MM.1S (cell line): ENCODE measurements around the gene PDF.
A peak's percentile ranks its signal among the peaks of the same experiment; 100 is the strongest.

ENCODE experiments used
- DNase-seq: peaks from one replicate; pipeline ENCODE4 v3.0.0-alpha.2; 2015
- H2AFZ ChIP-seq: fragments of 300-600 bp; sonication (generic); 2 replicates; pipeline ENCODE4 v1.6.0; 2016; ENCODE audit warnings: antibody characterized with exemption, low read length
- H3F3A ChIP-seq: fragments of 300-600 bp; sonication (generic); 2 replicates; pipeline ENCODE4 v1.6.1; 2016; ENCODE audit warnings: mild to moderate bottlenecking, antibody characterized with exemption, low read length, moderate library complexity, mixed read lengths; ENCODE audit not compliant: insufficient read depth
- H3K27ac ChIP-seq: fragments of 300-600 bp; sonication (generic); 2 replicates; pipeline ENCODE4 v1.5.1; 2016; ENCODE audit warnings: mild to moderate bottlenecking, low read length
- H3K27me3 ChIP-seq: fragments of 300-600 bp; sonication (generic); replicated peaks from 2 replicates; pipeline ENCODE4 v1.6.0; 2016; ENCODE audit warnings: low read length; ENCODE audit not compliant: insufficient read depth
- H3K36me3 ChIP-seq: fragments of 300-600 bp; sonication (generic); replicated peaks from 2 replicates; pipeline ENCODE4 v1.6.1; 2016; ENCODE audit warnings: mild to moderate bottlenecking, low read length, mixed read lengths; ENCODE audit not compliant: insufficient read depth
- H3K4me1 ChIP-seq: fragments of 300-600 bp; sonication (generic); 2 replicates; pipeline ENCODE4 v1.6.1; 2016; ENCODE audit warnings: low read length, mixed read lengths
- H3K4me2 ChIP-seq: fragments of 300-600 bp; sonication (generic); 2 replicates; pipeline ENCODE4 v1.6.0; 2016; ENCODE audit warnings: low read depth, low read length
- H3K4me3 ChIP-seq: fragments of 300-600 bp; sonication (generic); 2 replicates; pipeline ENCODE4 v1.5.1; 2016; ENCODE audit warnings: low read length, mixed read lengths
- H3K79me2 ChIP-seq: fragments of 300-600 bp; sonication (generic); 2 replicates; pipeline ENCODE4 v1.6.1; 2016; ENCODE audit warnings: mixed run types, low read length, mixed read lengths
- H3K9ac ChIP-seq: fragments of 300-600 bp; sonication (generic); 2 replicates; pipeline ENCODE4 v1.6.1; 2016; ENCODE audit warnings: low read length, mixed read lengths
- H3K9me2 ChIP-seq: fragments of 300-600 bp; sonication (generic); replicated peaks from 2 replicates; pipeline ENCODE4 v1.6.1; 2016; ENCODE audit warnings: mild to moderate bottlenecking, low read length, mixed read lengths; ENCODE audit not compliant: insufficient read depth
- H3K9me3 ChIP-seq: fragments of 300-600 bp; sonication (generic); replicated peaks from 2 replicates; pipeline ENCODE4 v1.6.1; 2016; ENCODE audit warnings: mild to moderate bottlenecking, low read length, mixed read lengths; ENCODE audit not compliant: insufficient read depth
- H4K20me1 ChIP-seq: fragments of 300-600 bp; sonication (generic); 2 replicates; pipeline ENCODE4 v1.6.1; 2016; ENCODE audit warnings: mild to moderate bottlenecking, low read length, moderate library complexity, mixed read lengths; ENCODE audit not compliant: insufficient read depth
- EZH2 ChIP-seq: fragments of 300-600 bp; sonication (generic); optimal IDR thresholded peaks from 2 replicates; pipeline ENCODE3; 2017; ENCODE audit warnings: low read depth, mild to moderate bottlenecking, antibody characterized with exemption, low read length, mixed read lengths
- EZH2phosphoT487 ChIP-seq: fragments of 300-600 bp; sonication (generic); IDR thresholded peaks from 2 replicates; pipeline ENCODE4 v1.6.1; 2018; ENCODE audit warnings: antibody characterized with exemption, low read length
- TF ChIP-seq, protein P1 (sequence below): fragments of 300-600 bp; sonication (generic); IDR thresholded peaks from 2 replicates; pipeline ENCODE4 v1.5.1; 2016; ENCODE audit warnings: antibody characterized with exemption, low read length, mixed read lengths

The PDF gene

DNA sequence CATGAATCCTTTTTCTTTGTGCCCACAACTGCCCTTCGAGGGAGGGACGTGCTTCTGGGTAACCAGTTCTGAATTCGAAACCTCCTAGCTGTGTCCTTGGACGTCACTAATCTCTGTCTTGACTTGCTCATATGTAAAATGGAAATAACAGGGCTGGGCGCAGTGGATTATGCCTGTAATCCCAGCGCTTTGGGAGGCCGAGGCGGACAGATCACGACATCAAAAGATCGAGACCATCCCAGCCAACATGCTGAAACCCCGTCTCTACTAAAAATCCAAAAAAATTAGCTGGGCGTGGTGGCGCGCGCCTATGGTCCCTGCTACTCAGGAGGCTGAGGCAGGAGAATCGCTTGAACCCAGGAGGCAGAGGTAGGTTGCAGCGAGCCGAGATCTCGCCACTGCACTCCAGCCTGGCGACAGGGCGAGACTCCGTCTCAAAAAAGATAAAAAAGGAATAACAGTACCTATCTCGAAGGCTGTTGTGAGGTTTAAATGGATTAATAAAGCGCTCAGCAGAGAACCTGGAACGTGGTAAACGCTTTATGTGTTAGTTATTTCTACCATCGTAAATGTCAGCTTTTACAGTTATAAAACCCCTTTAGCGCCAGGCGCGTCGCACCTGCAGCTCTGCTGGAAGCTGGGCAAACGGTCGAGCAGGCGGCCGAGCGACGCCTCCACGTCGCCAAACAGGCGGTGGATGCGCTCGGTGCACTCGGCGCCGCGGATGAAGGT is 8.3 kb upstream of the PDF start:
- TF ChIP-seq EZH2 (no peak), EZH2phosphoT487 (no peak)
- TF ChIP-seq, protein P1, sequence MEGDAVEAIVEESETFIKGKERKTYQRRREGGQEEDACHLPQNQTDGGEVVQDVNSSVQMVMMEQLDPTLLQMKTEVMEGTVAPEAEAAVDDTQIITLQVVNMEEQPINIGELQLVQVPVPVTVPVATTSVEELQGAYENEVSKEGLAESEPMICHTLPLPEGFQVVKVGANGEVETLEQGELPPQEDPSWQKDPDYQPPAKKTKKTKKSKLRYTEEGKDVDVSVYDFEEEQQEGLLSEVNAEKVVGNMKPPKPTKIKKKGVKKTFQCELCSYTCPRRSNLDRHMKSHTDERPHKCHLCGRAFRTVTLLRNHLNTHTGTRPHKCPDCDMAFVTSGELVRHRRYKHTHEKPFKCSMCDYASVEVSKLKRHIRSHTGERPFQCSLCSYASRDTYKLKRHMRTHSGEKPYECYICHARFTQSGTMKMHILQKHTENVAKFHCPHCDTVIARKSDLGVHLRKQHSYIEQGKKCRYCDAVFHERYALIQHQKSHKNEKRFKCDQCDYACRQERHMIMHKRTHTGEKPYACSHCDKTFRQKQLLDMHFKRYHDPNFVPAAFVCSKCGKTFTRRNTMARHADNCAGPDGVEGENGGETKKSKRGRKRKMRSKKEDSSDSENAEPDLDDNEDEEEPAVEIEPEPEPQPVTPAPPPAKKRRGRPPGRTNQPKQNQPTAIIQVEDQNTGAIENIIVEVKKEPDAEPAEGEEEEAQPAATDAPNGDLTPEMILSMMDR, result no peak
- H3K4me2 ChIP-seq, result peak overlapping the region; percentile 93
- H4K20me1 ChIP-seq, result no peaks in the 10 kb centered on the region
- H3K4me1 ChIP-seq, result peaks cover 12% of the 10 kb centered on the region; the same call in 1 of the 2 replicates
- peak overlapping the region; percentile 92 for H3K4me3 ChIP-seq
- peaks cover 11% of the 10 kb centered on the region; the same call in 1 of the 2 replicates for H3F3A ChIP-seq
- H3K27me3 ChIP-seq, result no peaks in the 10 kb centered on the region
- no peaks in the 10 kb centered on the region for H3K9me2 ChIP-seq
- peak overlapping the region; percentile 73; the same call in 1 of the 2 replicates for H3K27ac ChIP-seq
- peaks cover 6% of the 10 kb centered on the region; the same call in 1 of the 2 replicates for H3K36me3 ChIP-seq
- no peaks in the 10 kb centered on the region for H3K9me3 ChIP-seq
- peak overlapping the region; percentile 64 for H2AFZ ChIP-seq
- DNase-seq, result peak; percentile 76
- peak overlapping the region; percentile 89 for H3K9ac ChIP-seq
- H3K79me2 ChIP-seq, result peaks cover 48% of the 10 kb centered on the region

DNA sequence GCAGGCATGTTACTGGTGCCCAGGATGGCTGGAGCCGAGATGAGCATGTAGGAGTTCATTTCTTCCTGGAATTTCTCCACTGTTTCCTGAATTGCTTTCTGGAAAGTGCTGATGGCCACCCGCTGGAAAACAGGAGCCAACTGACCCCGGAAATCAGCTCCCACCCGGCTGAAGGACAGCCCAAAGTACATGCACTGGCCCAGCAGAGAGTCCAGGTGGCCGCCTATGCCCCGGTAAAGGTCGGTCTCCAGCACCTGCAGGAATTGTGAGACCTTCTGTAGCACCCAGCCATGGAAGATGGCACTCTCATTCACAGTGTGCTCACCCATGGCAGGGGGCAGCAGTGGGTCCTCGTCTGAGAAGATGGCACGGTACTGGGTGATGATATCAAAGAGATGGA is 4.3 kb upstream of the PDF start:
- Histone ChIP-seq H3K4me2 (no peak overlapping the region), H3K9me2 (no peaks in the 10 kb centered on the region), H2AFZ (no peak overlapping the region), H3K9me3 (no peaks in the 10 kb centered on the region), H3K27ac (no peak overlapping the region), H3K4me1 (peaks cover 5% of the 10 kb centered on the region; the same call in 1 of the 2 replicates), H3K36me3 (peaks cover 4% of the 10 kb centered on the region), H3F3A (peaks cover 6% of the 10 kb centered on the region; the same call in 1 of the 2 replicates), H4K20me1 (no peaks in the 10 kb centered on the region), H3K9ac (no peak overlapping the region), H3K27me3 (no peaks in the 10 kb centered on the region), H3K4me3 (no peak overlapping the region), H3K79me2 (peaks cover 23% of the 10 kb centered on the region)
- TF ChIP-seq, protein P1, result no peak
- TF ChIP-seq EZH2, result no peak
- TF ChIP-seq EZH2phosphoT487, result no peak
- DNase-seq, result no peak

DNA sequence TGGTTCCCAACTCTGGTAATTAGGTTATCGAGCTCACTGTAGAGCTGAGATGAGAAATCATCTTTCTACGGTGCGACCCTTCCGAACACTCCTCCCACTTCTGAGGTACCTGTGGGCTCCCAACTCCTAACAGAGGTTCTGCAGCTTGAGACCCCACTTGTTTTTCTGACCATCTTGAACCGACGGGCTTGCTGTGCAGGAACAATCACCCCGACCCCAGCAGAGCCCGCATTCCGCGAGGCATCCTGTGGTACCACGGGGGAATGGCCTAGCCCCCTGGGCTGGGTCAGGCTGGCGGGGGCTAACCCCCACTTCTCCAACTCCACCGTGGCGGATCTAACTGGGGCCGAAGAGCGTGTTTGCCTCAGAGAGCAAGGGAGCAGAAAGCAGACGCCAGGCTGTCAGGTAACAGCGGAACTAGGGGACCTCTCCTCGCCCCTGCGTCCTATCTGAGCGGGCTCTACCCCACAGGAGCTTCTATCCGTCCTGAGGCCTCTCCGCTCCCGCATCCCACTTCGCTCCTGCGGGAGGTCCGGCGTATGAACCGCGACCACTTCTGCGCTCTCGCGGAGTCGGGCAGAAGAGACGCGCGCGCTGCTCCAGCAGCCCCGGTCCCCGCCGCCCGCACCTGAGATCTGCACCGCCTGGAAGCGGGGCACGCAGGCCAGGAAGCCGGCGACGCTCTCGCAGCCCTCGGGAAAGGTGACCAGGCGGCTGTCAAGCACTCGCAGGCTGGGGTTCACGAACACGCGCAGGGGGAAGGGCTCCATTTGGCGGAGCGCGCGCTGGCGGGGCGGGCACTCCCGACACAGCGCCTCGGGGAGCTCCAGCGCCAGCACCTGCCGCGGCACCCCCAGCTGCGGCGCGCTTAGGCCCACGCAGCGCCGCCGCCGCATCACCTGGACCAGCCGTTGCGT is 761 bp downstream of the PDF start:
- Histone ChIP-seq H2AFZ (peak overlapping the region; percentile 95), H3K4me3 (peak overlapping the region; percentile 92), H3F3A (peaks cover 9% of the 10 kb centered on the region), H3K27me3 (no peaks in the 10 kb centered on the region), H3K27ac (peak overlapping the region; percentile 63; the same call in 1 of the 2 replicates), H3K9ac (peak overlapping the region; percentile 69), H3K4me1 (peaks cover 19% of the 10 kb centered on the region), H3K9me3 (no peaks in the 10 kb centered on the region), H3K9me2 (no peaks in the 10 kb centered on the region), H3K4me2 (peak overlapping the region; percentile 100), H4K20me1 (no peaks in the 10 kb centered on the region; the same call in 1 of the 2 replicates), H3K36me3 (peaks cover 14% of the 10 kb centered on the region), H3K79me2 (peaks cover 55% of the 10 kb centered on the region)
- peak; percentile 59 for DNase-seq
- TF ChIP-seq, protein P1, result no peak
- TF ChIP-seq EZH2 (no peak), EZH2phosphoT487 (no peak)
